AG04450 (cell line): Measurements from ENCODE around the gene MASP1. TPM values are rescaled to one million over a fixed set of nuclear protein-coding genes. Genes with fewer than 3 reads are reported as not detected.

ENCODE experiments used
- CTCF ChIA-PET: fragments of 300-600, 350-600 bp; formaldehyde crosslinking; extraction: SDS; loops from one replicate; lab custom pipeline; 2022; ENCODE audit warnings: antibody characterized with exemption, inconsistent platforms; lab: Charles Lee
- POLR2A ChIA-PET: fragments of 350-600 bp; formaldehyde crosslinking; extraction: SDS; loops from one replicate; lab custom pipeline; 2021; ENCODE audit warnings: antibody characterized with exemption, inconsistent platforms; lab: Yijun Ruan, JAX
- DNase-seq: peaks from one replicate; pipeline ENCODE4 v3.0.0-alpha.2; 2011; ENCODE audit warnings: low read depth, low spot score
- H3K27ac ChIP-seq: one replicate; pipeline ENCODE4 v1.5.1; 2012; ENCODE audit warnings: low read depth, low read length, control low read depth
- H3K27me3 ChIP-seq: one replicate; pipeline ENCODE4 v1.6.0; 2012; ENCODE audit warnings: low read length; ENCODE audit not compliant: control insufficient read depth, insufficient read depth
- H3K4me3 ChIP-seq: 2 replicates; pipeline ENCODE4 v1.5.1; 2011; ENCODE audit warnings: mild to moderate bottlenecking, low read depth, low read length, control low read depth
- H3K9me3 ChIP-seq: 2 replicates; pipeline ENCODE4 v1.5.1; 2012; ENCODE audit warnings: low read length; ENCODE audit not compliant: control insufficient read depth, insufficient read depth
- CTCF ChIP-seq: IDR thresholded peaks from 2 replicates; pipeline ENCODE4 v1.5.1; 2011; ENCODE audit warnings: low read depth, low read length, control low read depth, inconsistent platforms
- polyA plus RNA-seq: library from polyadenylated mRNA; depleted of rRNA; stranded (reverse); fragments of >200 nt; gene quantifications from 2 replicates; pipeline ENCODE4 v1.2.3, GENCODE V29; 2011

Gene MASP1
- polyA plus RNA-seq, 1 experiment = 80.7 TPM

GRCh38 chr3:187280644-187281043, 10.9 kb downstream of the MASP1 start:
- Histone ChIP-seq H3K9me3 (no peaks in the 10 kb centered on the region), H3K27me3 (no peaks in the 10 kb centered on the region), H3K27ac (peak overlapping the region; percentile 87), H3K4me3 (no peak overlapping the region)
- no peak for DNase-seq
- no peak for TF ChIP-seq CTCF
- ChIA-PET CTCF (no interaction called here), POLR2A (interaction anchor here (0.6 to 1.5 kb wide), 6 partner anchors 11 to 1593 kb away, joined by 3 to 16 read pairs (median 3); partner anchors contain the start of gene MASP1)

- H3K27me3 ChIP-seq = no peaks in the 10 kb centered on the region
- POLR2A ChIA-PET = no interaction called here
- H3K4me3 ChIP-seq = no peak overlapping the region
- no peaks in the 10 kb centered on the region for H3K9me3 ChIP-seq
- no peak for DNase-seq
- TF ChIP-seq CTCF = no peak
- CTCF ChIA-PET = interaction anchor here (1.2 to 1.6 kb wide), 3 partner anchors 10 to 402 kb away, joined by 4 to 6 read pairs (median 6); no protein-coding TSS in a partner anchor
- H3K27ac ChIP-seq = no peak overlapping the region
Observed at GRCh38 chr3:187277129-187277462, 14.4 kb downstream of the MASP1 start.

- TF ChIP-seq CTCF = no peak
- POLR2A ChIA-PET = no interaction called here
- Histone ChIP-seq H3K4me3 (no peak overlapping the region), H3K9me3 (no peaks in the 10 kb centered on the region), H3K27ac (no peak overlapping the region), H3K27me3 (no peaks in the 10 kb centered on the region)
- CTCF ChIA-PET = interaction anchor here (0.8 to 1.6 kb wide), 4 partner anchors 10 to 403 kb away, joined by 3 to 6 read pairs (median 4); no protein-coding TSS in a partner anchor
- no peak for DNase-seq
Observed at GRCh38 chr3:187276397-187277128, 15.0 kb downstream of the MASP1 start.

GRCh38 chr3:187274977-187275338, 16.6 kb downstream of the MASP1 start:
- CTCF ChIA-PET = interaction anchor here (1.1 to 2.1 kb wide), 2 partner anchors 44 to 404 kb away, joined by 3 to 9 read pairs; no protein-coding TSS in a partner anchor
- POLR2A ChIA-PET = interaction anchor here (1.2 kb wide), 1 partner anchor 11 kb away, joined by 6 read pairs; no protein-coding TSS in a partner anchor
- H3K4me3 ChIP-seq = no peak overlapping the region
- H3K9me3 ChIP-seq = peaks cover 4% of the 10 kb centered on the region; the same call in 1 of the 2 replicates
- no peak overlapping the region for H3K27ac ChIP-seq
- H3K27me3 ChIP-seq = no peaks in the 10 kb centered on the region
- no peak for DNase-seq
- TF ChIP-seq CTCF = no peak
